Prostate gland (tissue), 2 donors: ENCODE measurements around the gene NFILZ. TPM values are rescaled to one million over a fixed set of nuclear protein-coding genes. Genes with fewer than 3 reads are reported as not detected.

Experiments
- DNase-seq: peaks from one replicate; pipeline ENCODE4 v3.0.0-alpha.2; 2019; ENCODE audit warnings: low spot score
- H3K27ac ChIP-seq, 2 donors: fragments of 200-600 bp; sonication (generic); 2 replicates each; pipeline ENCODE4 v1.5.1; 2017 to 2019
- H3K27me3 ChIP-seq: fragments of 200-600 bp; sonication (generic); replicated peaks from 2 replicates; pipeline ENCODE4 v1.5.1; 2019; ENCODE audit not compliant: insufficient read depth
- H3K36me3 ChIP-seq, 2 donors: fragments of 200-600 bp; sonication (generic); 1 replicate in 1 of 2; 2 replicates in 1 of 2; pipeline versions ENCODE4 v1.5.1 to v1.8.1; 2017 to 2019
- H3K4me1 ChIP-seq: fragments of 200-600 bp; sonication (generic); replicated peaks from 2 replicates; pipeline ENCODE4 v1.5.1; 2019
- H3K4me3 ChIP-seq, 2 donors: fragments of 200-600 bp; sonication (generic); 2 replicates each; pipeline ENCODE4 v1.5.1; 2017 to 2019
- H3K9me3 ChIP-seq: fragments of 200-600 bp; sonication (generic); 2 replicates; pipeline ENCODE4 v1.5.1; 2017
- POLR2A ChIP-seq: fragments of 450-650 bp; IDR thresholded peaks from one replicate; pipeline ENCODE4 v1.6.1; 2016; ENCODE audit warnings: antibody characterized with exemption, mild to moderate bottlenecking
- POLR2AphosphoS5 ChIP-seq: sonication (generic); formaldehyde crosslinking; IDR thresholded peaks from one replicate; pipeline ENCODE4 v1.6.1; 2017; ENCODE audit warnings: antibody characterized with exemption
- WGBS: methylation state at CpG from one replicate; pipeline ENCODE4 v1.1.5; 2018; 5-methylcytosine and 5-hydroxymethylcytosine counted together
- intact Hi-C: fragments of 100-400 bp; cut with DNase I; formaldehyde crosslinking; loops from one replicate; pipeline ENCODE4 v1.14.2; 2022
- total RNA-seq, 2 donors: library from RNA; depleted of rRNA; stranded (reverse); fragments of >200 nt; gene quantifications; one replicate each; pipeline ENCODE4 v1.1.0, GENCODE V29; 2016
- TF ChIP-seq, protein P1 (sequence below), 4 experiments: fragments of 200-600 bp in 2 of 4; fragments of 450-650 bp in 2 of 4; sonication (generic) in 2 of 4; IDR thresholded peaks; 1 replicate in 3 of 4; 2 replicates in 1 of 4; pipeline ENCODE4 v1.5.1; 2016 to 2019; ENCODE audit warnings: antibody characterized with exemption in 4 of 4, mild to moderate bottlenecking in 2 of 4, moderate library complexity in 2 of 4

The NFILZ gene
- total RNA-seq, 2 donors from 2014 or later, result not detected

DNA sequence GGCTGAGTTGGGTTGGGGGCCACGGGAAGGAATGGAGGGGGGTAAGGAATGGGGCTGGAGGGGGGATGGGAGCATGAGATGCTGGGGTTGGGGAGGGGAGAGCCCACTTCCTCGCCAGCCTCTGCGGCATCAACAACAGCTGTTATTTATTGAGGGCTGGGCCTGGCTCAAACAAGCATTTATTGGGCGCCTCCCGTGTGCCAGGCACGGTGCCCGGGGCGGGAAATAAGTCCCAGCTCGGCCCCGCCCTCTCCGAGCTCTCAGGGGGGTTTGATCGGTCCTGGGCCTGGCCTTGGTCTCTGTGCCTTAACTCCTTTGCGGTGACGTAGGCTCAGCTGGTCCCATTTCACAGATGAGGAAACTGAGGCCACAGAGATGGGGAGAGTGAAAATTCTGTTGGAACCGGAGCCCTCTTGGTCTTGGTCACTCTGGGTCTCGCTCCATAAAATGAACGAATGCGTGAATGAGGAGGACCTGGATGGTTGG is 19.0 kb upstream of the NFILZ start:
- Histone ChIP-seq H3K36me3 (no peaks in the 10 kb centered on the region), H3K4me1 (peaks cover 2% of the 10 kb centered on the region), H3K9me3 (no peaks in the 10 kb centered on the region), H3K27ac (no peak overlapping the region), H3K4me3 (no peak overlapping the region), H3K27me3 (no peaks in the 10 kb centered on the region)
- WGBS, result 31% methylated on average over 18 of the region's 18 CpGs
- no peak for TF ChIP-seq POLR2A
- TF ChIP-seq POLR2AphosphoS5, result no peak
- TF ChIP-seq, protein P1, sequence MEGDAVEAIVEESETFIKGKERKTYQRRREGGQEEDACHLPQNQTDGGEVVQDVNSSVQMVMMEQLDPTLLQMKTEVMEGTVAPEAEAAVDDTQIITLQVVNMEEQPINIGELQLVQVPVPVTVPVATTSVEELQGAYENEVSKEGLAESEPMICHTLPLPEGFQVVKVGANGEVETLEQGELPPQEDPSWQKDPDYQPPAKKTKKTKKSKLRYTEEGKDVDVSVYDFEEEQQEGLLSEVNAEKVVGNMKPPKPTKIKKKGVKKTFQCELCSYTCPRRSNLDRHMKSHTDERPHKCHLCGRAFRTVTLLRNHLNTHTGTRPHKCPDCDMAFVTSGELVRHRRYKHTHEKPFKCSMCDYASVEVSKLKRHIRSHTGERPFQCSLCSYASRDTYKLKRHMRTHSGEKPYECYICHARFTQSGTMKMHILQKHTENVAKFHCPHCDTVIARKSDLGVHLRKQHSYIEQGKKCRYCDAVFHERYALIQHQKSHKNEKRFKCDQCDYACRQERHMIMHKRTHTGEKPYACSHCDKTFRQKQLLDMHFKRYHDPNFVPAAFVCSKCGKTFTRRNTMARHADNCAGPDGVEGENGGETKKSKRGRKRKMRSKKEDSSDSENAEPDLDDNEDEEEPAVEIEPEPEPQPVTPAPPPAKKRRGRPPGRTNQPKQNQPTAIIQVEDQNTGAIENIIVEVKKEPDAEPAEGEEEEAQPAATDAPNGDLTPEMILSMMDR (IDR thresholded peaks at IDR 0.05), result no peak
- no peak for DNase-seq
- intact Hi-C loops, result no loop called here

- DNase-seq, result no peak
- Histone ChIP-seq H3K27ac (no peak overlapping the region), H3K36me3 (no peaks in the 10 kb centered on the region), H3K4me3 (no peak overlapping the region), H3K27me3 (no peaks in the 10 kb centered on the region), H3K9me3 (no peaks in the 10 kb centered on the region), H3K4me1 (peaks cover 2% of the 10 kb centered on the region)
- intact Hi-C loops, result no loop called here
- TF ChIP-seq POLR2A (no peak), POLR2AphosphoS5 (no peak)
- TF ChIP-seq, protein P1 (IDR thresholded peaks at IDR 0.05), result no peak
- 36% methylated on average over 11 of the region's 12 CpGs for WGBS
These were observed 18.3 kb upstream of the NFILZ start for GRCh38 chr19:8611877-8612806.

- 46% methylated on average over 5 of the region's 5 CpGs for WGBS
- Histone ChIP-seq H3K27ac (no peak overlapping the region), H3K4me1 (peaks cover 2% of the 10 kb centered on the region), H3K27me3 (no peaks in the 10 kb centered on the region), H3K4me3 (no peak overlapping the region), H3K9me3 (no peaks in the 10 kb centered on the region), H3K36me3 (no peaks in the 10 kb centered on the region)
- intact Hi-C loops, result no loop called here
- no peak for DNase-seq
- TF ChIP-seq, protein P1 (IDR thresholded peaks at IDR 0.05), result no peak
- no peak for TF ChIP-seq POLR2AphosphoS5
- no peak for TF ChIP-seq POLR2A
These were observed 17.6 kb upstream of the NFILZ start for GRCh38 chr19:8612807-8613171.

GRCh38 chr19:8614455-8614854 is 16.0 kb upstream of the NFILZ start:
- H3K27me3 ChIP-seq, result no peaks in the 10 kb centered on the region
- DNase-seq, result no peak
- no peak overlapping the region for H3K27ac ChIP-seq
- H3K9me3 ChIP-seq, result no peaks in the 10 kb centered on the region
- TF ChIP-seq, protein P1 (IDR thresholded peaks at IDR 0.05), result no peak
- TF ChIP-seq POLR2AphosphoS5 (no peak), POLR2A (no peak)
- H3K4me1 ChIP-seq, result peaks cover 2% of the 10 kb centered on the region
- WGBS, result 75% methylated on average over 2 of the region's 2 CpGs
- no peak overlapping the region for H3K4me3 ChIP-seq
- no peaks in the 10 kb centered on the region for H3K36me3 ChIP-seq
- intact Hi-C loops, result no loop called here

DNA sequence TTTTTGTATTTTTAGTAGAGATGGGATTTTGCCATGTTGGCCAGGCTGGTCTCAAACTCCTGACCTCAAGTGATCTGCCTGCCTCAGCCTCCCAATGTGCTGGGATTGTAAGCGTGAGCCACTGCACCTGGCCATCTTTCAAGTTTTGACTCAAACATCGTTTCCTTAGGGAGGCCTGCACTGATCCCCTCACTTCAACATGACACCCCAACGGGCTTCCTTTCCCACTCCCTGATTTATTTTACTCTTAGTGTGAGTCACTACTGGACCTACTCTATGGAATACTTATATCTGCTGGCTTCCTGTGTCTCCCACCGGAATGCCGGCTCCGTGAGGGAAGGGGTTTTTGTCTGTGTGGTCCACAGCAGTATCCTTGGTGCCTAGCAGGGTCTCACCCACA is 15.4 kb upstream of the NFILZ start:
- Histone ChIP-seq H3K36me3 (no peaks in the 10 kb centered on the region), H3K27me3 (no peaks in the 10 kb centered on the region), H3K9me3 (no peaks in the 10 kb centered on the region), H3K27ac (no peak overlapping the region), H3K4me3 (no peak overlapping the region), H3K4me1 (no peaks in the 10 kb centered on the region)
- intact Hi-C loops, result no loop called here
- TF ChIP-seq POLR2A (no peak), POLR2AphosphoS5 (no peak)
- TF ChIP-seq, protein P1 (IDR thresholded peaks at IDR 0.05), result no peak
- no peak for DNase-seq
- 35% methylated on average over 6 of the region's 6 CpGs for WGBS
